GM12878 (cell line): ENCODE measurements around the gene LINGO1. TPM values are rescaled to one million over a fixed set of nuclear protein-coding genes. Genes with fewer than 3 reads are reported as not detected.
A peak's percentile ranks its signal among the peaks of the same experiment; 100 is the strongest.

Experiments used
- ATAC-seq: fragments of 200-7000 bp; cut with Tn5 transposase; 3 replicates; pipeline ENCODE4 v1.9.1; 2020; ENCODE audit warnings: mild to moderate bottlenecking, moderate library complexity
- BruUV-seq: library from RNA; stranded (reverse); fragments of 400-500 nt; replicated peaks from 2 replicates; lab custom pipeline; 2021; lab: Mats Ljungman, UMichigan
- CTCF ChIA-PET: fragments of 300-600 bp; sonication (Branson Sonifier 250); formaldehyde crosslinking; extraction: SDS; loops from one replicate; lab custom pipeline; 2021; ENCODE audit warnings: inconsistent platforms; lab: Yijun Ruan, JAX
- POLR2A ChIA-PET: fragments of 350-600 bp; formaldehyde crosslinking; extraction: SDS; loops from one replicate; lab custom pipeline; 2021; ENCODE audit warnings: inconsistent platforms; lab: Charles Lee
- RAD21 ChIA-PET: fragments of 300-600 bp; sonication (Branson Sonifier 250); formaldehyde crosslinking; loops from one replicate; lab custom pipeline; 2023; ENCODE audit warnings: antibody characterized with exemption; ENCODE audit not compliant: unreplicated experiment; lab: Charles Lee
- SMC1A ChIA-PET: fragments of 300-600 bp; sonication (Branson Sonifier 250); formaldehyde crosslinking; loops from one replicate; lab custom pipeline; 2023; ENCODE audit not compliant: unreplicated experiment, uncharacterized antibody; lab: Charles Lee
- DNase-seq: peaks from one replicate; pipeline ENCODE4 v3.0.0-alpha.2; 2011; ENCODE audit warnings: low read depth, low spot score
- FAIRE-seq: peaks from 3 replicates; lab custom pipeline; 2011; peaks lifted over from hg19 to GRCh38; lab: Jason Lieb, UNC
- H2AFZ ChIP-seq: 2 replicates; pipeline ENCODE4 v1.6.0; 2011; ENCODE audit warnings: low read depth, low read length, control low read depth; ENCODE audit not compliant: control insufficient read depth
- H3K27ac ChIP-seq: 2 replicates; pipeline ENCODE4 v1.5.1; 2011; ENCODE audit warnings: control low read depth; ENCODE audit not compliant: control insufficient read depth, insufficient read depth
- H3K27me3 ChIP-seq, 2 experiments: replicated peaks in 1 of 2; 2 replicates each; pipeline versions ENCODE4 v1.6.0 to v1.6.1; 2011; ENCODE audit warnings: low read length in 1 of 2; ENCODE audit not compliant: control insufficient read depth in 2 of 2, insufficient read depth in 2 of 2
- H3K36me3 ChIP-seq, 2 experiments: 2 replicates each; pipeline ENCODE4 v1.5.1; 2011; ENCODE audit warnings: low read length in 1 of 2; ENCODE audit not compliant: control insufficient read depth in 2 of 2, insufficient read depth in 2 of 2
- H3K4me1 ChIP-seq: 2 replicates; pipeline ENCODE4 v1.6.1; 2011; ENCODE audit warnings: mild to moderate bottlenecking, low read length, moderate library complexity, mixed read lengths; ENCODE audit not compliant: control insufficient read depth, insufficient read depth
- H3K4me2 ChIP-seq: 2 replicates; pipeline ENCODE4 v1.6.0; 2011; ENCODE audit warnings: control low read depth; ENCODE audit not compliant: control insufficient read depth, insufficient read depth
- H3K4me3 ChIP-seq: fragments of 200-600 bp; sonication (generic); 2 replicates; pipeline ENCODE4 v1.5.1; 2016
- H3K79me2 ChIP-seq: 2 replicates; pipeline ENCODE4 v1.6.0; 2011; ENCODE audit warnings: low read length; ENCODE audit not compliant: control insufficient read depth, insufficient read depth
- H3K9ac ChIP-seq: 2 replicates; pipeline ENCODE4 v1.8.0; 2011; ENCODE audit warnings: low read length, control low read depth, mixed read lengths; ENCODE audit not compliant: control insufficient read depth, insufficient read depth
- H3K9me3 ChIP-seq: replicated peaks from 3 replicates; pipeline ENCODE4 v1.5.1; 2011; ENCODE audit warnings: mild to moderate bottlenecking, low read length; ENCODE audit not compliant: control insufficient read depth, insufficient read depth
- H4K20me1 ChIP-seq: 2 replicates; pipeline ENCODE4 v1.6.0; 2011; ENCODE audit not compliant: control insufficient read depth, insufficient read depth
- NBN ChIP-seq: fragments of 450-650 bp; IDR thresholded peaks from 2 replicates; pipeline ENCODE4 v1.6.1; 2016
- RUNX3 ChIP-seq: IDR thresholded peaks from 2 replicates; pipeline ENCODE4 v1.6.1; 2012; ENCODE audit warnings: low read length, inconsistent platforms
- SMAD1 ChIP-seq: fragments of 450-650 bp; IDR thresholded peaks from 2 replicates; pipeline ENCODE4 v1.6.1; 2018; ENCODE audit warnings: mild to moderate bottlenecking, low read depth; ENCODE audit not compliant: partially characterized antibody
- WGBS: methylation state at CpG from one replicate; pipeline ENCODE4 v1.1.6; 2016; ENCODE audit warnings: low lambda C conversion rate; ENCODE audit not compliant: insufficient replicate concordance, insufficient coverage; ENCODE audit errors: missing lambda C conversion rate; 5-methylcytosine and 5-hydroxymethylcytosine counted together
- in situ Hi-C: fragments of 300-500 bp; cut with MboI; formaldehyde crosslinking; loops from 9 replicates; pipeline ENCODE4 v1.14.3; 2018; ENCODE audit warnings: mixed read lengths
- intact Hi-C: fragments of 100-400 bp; cut with micrococcal nuclease; formaldehyde crosslinking; loops from one replicate; pipeline ENCODE4 v1.14.2; 2022; ENCODE audit not compliant: unreplicated experiment
- polyA plus RNA-seq, 11 experiments: library from polyadenylated mRNA; depleted of rRNA in 4 of 11; unstranded in 6 of 11; stranded (reverse) in 5 of 11; fragments of >200 nt; fragmentation: Nextera tagmentation in 4 of 11; fragmentation: Illumina TruSeq in 1 of 11; extraction: Ambion mirVana in 4 of 11; extraction: Trizol in 1 of 11; gene quantifications; 1 replicate in 1 of 11; 2 replicates in 10 of 11; pipeline versions ENCODE4 v1.2.1 to v1.2.3, GENCODE V29; 2011 to 2016; ENCODE audit warnings: inconsistent platforms in 2 of 11, missing spikeins in 2 of 11, low read depth in 1 of 11
- total RNA-seq, 4 experiments: library from RNA; depleted of rRNA in 3 of 4; stranded (reverse); fragments of >200 nt in 3 of 4; fragmentation: Illumina TruSeq in 1 of 4; extraction: Trizol in 1 of 4; gene quantifications; 2 replicates each; pipeline versions ENCODE4 v1.2.1 to v1.2.3, GENCODE V29; 2013 to 2021
- TF ChIP-seq, protein P1 (sequence below): fragments of 150-350 bp; IDR thresholded peaks from 2 replicates; pipeline ENCODE4 v1.6.1; 2016; ENCODE audit warnings: low read depth, low read length
- TF ChIP-seq, protein P2 (sequence below), 3 experiments: IDR thresholded peaks in 2 of 3; conservative IDR thresholded peaks in 1 of 3; 2 replicates each; pipeline ENCODE4 v1.5.1; 2011; ENCODE audit warnings: low read depth in 3 of 3, low read length in 3 of 3, mild to moderate bottlenecking in 3 of 3, control low read depth in 2 of 3, moderate library complexity in 2 of 3, inconsistent platforms in 1 of 3, mixed read lengths in 1 of 3; ENCODE audit not compliant: control insufficient read depth in 2 of 3, insufficient read depth in 1 of 3; ENCODE audit errors: extremely low read depth in 1 of 3

Gene LINGO1
- total and polyA plus RNA-seq, 10 of the 15 experiments (the other 5 are each of a cell fraction or from before 2014, with no cell fraction given): 0.04 to 3.9 (median 0.17) TPM; not detected in 6

DNA sequence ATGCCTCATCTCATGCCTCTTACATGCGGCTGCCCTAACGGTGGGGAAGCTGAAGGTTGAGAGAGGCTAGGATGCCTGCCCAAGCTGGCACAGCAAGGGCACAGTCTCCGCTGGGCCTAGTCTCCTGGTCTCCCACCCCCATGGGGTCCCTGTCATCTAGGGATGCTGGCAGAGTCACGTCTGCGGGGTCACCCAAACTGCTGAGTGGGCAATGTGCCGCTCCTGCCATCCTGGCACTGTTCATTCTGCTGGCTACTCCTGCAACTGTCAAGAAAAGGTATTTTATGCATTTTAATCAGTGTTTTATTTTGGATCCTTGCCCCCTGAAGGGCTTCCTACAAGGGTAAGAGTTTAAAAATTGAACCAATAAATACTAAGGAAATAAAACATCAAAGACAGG is 12.8 kb downstream of the LINGO1 start:
- in situ Hi-C loops: no loop called here
- Histone ChIP-seq H3K9ac (no peak overlapping the region), H3K27ac (no peak overlapping the region), H2AFZ (no peak overlapping the region), H4K20me1 (no peaks in the 10 kb centered on the region), H3K9me3 (no peaks in the 10 kb centered on the region), H3K27me3 (no peaks in the 10 kb centered on the region; a peak in 1 of 4 replicates), H3K4me1 (no peaks in the 10 kb centered on the region), H3K79me2 (no peaks in the 10 kb centered on the region), H3K36me3 (no peaks in the 10 kb centered on the region), H3K4me2 (no peak overlapping the region), H3K4me3 (no peak overlapping the region)
- ChIA-PET RAD21 (no interaction called here), POLR2A (no interaction called here), SMC1A (no interaction called here), CTCF (interaction anchor here (1.5 kb wide), 1 partner anchor 16 kb away, joined by 4 read pairs; no protein-coding TSS in a partner anchor)
- ATAC-seq (no peak), FAIRE-seq (no peak), DNase-seq (no peak)
- intact Hi-C loops: no loop called here
- TF ChIP-seq NBN (no peak), SMAD1 (no peak)
- no TSS peak for BruUV-seq
- WGBS: 5% methylated on average over 6 of the region's 6 CpGs

DNA sequence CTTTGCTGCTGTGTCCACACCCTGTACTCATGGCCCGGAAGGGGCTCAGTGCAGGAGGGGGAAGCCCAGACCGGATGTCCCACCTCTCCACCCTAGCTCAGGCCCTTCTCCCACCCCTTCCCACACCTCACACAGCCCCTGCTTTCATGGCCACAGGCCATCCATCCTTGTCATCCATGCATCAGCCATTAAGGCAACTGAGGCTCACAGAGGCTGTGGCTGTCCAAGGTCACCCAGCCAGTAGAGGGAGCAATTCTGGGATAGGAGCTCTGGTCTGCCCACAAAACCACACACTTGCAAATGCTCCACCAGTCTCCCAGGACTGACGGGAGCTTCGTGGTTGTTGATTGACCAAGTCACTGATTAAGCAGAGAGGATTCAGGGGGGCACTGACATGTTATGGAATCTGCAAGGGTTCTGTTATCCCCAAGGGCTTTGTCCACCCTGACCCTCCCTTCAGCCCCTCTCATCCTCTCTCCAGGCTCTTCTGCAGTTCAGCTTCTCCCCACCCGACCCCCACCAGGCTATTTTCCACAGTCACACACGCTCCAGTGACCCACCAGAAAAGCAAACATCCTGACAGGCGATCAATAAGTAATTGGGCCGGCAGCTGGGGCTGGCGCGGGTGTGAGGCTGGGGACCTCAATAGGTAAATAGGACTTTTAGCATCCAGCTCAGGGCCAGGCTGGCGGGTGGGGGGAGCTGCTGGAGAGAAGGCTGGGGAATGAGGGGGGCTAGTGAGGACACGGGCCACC is 15.1 kb downstream of the LINGO1 start:
- intact Hi-C loops: no loop called here

More for the DNA sequence above, 15.1 kb downstream of the LINGO1 start:
- in situ Hi-C loops: no loop called here
- H3K79me2 ChIP-seq: no peaks in the 10 kb centered on the region
- SMC1A ChIA-PET: interaction anchor here (1.1 kb wide), 1 partner anchor 18 kb away, joined by 4 read pairs; no protein-coding TSS in a partner anchor
- H3K4me3 ChIP-seq: no peak overlapping the region
- no peak overlapping the region for H3K9ac ChIP-seq
- DNase-seq: no peak
- no peak; the same call in 2 of the 3 replicates for ATAC-seq
- RAD21 ChIA-PET: no interaction called here
- whole genome bisulfite sequencing: 30% methylated on average over 12 of the region's 12 CpGs
- no peak for FAIRE-seq
- TF ChIP-seq, protein P1, sequence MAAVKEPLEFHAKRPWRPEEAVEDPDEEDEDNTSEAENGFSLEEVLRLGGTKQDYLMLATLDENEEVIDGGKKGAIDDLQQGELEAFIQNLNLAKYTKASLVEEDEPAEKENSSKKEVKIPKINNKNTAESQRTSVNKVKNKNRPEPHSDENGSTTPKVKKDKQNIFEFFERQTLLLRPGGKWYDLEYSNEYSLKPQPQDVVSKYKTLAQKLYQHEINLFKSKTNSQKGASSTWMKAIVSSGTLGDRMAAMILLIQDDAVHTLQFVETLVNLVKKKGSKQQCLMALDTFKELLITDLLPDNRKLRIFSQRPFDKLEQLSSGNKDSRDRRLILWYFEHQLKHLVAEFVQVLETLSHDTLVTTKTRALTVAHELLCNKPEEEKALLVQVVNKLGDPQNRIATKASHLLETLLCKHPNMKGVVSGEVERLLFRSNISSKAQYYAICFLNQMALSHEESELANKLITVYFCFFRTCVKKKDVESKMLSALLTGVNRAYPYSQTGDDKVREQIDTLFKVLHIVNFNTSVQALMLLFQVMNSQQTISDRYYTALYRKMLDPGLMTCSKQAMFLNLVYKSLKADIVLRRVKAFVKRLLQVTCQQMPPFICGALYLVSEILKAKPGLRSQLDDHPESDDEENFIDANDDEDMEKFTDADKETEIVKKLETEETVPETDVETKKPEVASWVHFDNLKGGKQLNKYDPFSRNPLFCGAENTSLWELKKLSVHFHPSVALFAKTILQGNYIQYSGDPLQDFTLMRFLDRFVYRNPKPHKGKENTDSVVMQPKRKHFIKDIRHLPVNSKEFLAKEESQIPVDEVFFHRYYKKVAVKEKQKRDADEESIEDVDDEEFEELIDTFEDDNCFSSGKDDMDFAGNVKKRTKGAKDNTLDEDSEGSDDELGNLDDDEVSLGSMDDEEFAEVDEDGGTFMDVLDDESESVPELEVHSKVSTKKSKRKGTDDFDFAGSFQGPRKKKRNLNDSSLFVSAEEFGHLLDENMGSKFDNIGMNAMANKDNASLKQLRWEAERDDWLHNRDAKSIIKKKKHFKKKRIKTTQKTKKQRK: no peak
- TF ChIP-seq RUNX3: peak; percentile 48
- TF ChIP-seq, protein P2, sequence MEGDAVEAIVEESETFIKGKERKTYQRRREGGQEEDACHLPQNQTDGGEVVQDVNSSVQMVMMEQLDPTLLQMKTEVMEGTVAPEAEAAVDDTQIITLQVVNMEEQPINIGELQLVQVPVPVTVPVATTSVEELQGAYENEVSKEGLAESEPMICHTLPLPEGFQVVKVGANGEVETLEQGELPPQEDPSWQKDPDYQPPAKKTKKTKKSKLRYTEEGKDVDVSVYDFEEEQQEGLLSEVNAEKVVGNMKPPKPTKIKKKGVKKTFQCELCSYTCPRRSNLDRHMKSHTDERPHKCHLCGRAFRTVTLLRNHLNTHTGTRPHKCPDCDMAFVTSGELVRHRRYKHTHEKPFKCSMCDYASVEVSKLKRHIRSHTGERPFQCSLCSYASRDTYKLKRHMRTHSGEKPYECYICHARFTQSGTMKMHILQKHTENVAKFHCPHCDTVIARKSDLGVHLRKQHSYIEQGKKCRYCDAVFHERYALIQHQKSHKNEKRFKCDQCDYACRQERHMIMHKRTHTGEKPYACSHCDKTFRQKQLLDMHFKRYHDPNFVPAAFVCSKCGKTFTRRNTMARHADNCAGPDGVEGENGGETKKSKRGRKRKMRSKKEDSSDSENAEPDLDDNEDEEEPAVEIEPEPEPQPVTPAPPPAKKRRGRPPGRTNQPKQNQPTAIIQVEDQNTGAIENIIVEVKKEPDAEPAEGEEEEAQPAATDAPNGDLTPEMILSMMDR (IDR thresholded peaks at IDR 0.05 in 2 of 3, conservative IDR thresholded peaks at IDR 0.05 in 1 of 3; ENCODE audit: control insufficient read depth in 2 of 3, extremely low read depth in 1 of 3, insufficient read depth in 1 of 3, low read depth in 3 of 3, low read length in 3 of 3): peak; percentile 23 to 43 (median 36); a peak in 4 of 6 replicates
- CTCF ChIA-PET: interaction anchor here (0.5 to 2.4 kb wide), 17 partner anchors 9 to 499 kb away, joined by 3 to 17 read pairs (median 3); partner anchors contain the start of gene LINGO1
- no peak overlapping the region for H2AFZ ChIP-seq
- H3K27me3 ChIP-seq: no peaks in the 10 kb centered on the region; a peak in 1 of 4 replicates
- POLR2A ChIA-PET: no interaction called here
- H3K36me3 ChIP-seq: no peaks in the 10 kb centered on the region
- H3K9me3 ChIP-seq: no peaks in the 10 kb centered on the region
- no peaks in the 10 kb centered on the region for H4K20me1 ChIP-seq
- H3K27ac ChIP-seq: no peak overlapping the region
- no TSS peak for BruUV-seq
- H3K4me1 ChIP-seq: no peaks in the 10 kb centered on the region
- no peak overlapping the region for H3K4me2 ChIP-seq
